SKM-1 treated with dmso at 0.1 percent for 144 hours (cell line): ENCODE data around the gene ASCC2.
"Not testable (repeated sequence)": the region's sequence is repeated elsewhere in the genome, so short reads cannot be mapped to it uniquely, and the experiment has no call there.

Source experiments
- DNase-seq: peaks from one replicate; lab custom pipeline; 2025; ENCODE audit not compliant: unreplicated experiment; lab: John Stamatoyannopoulos, UW

ASCC2 gene

GRCh38 chr22:29856496-29856895 lies 18.4 kb upstream of the ASCC2 start:
- DNase-seq = no peak

- no peak for DNase-seq
Observed at GRCh38 chr22:29855611-29856181, 17.6 kb upstream of the ASCC2 start.

- DNase-seq = no peak
Observed at GRCh38 chr22:29854432-29854831, 16.4 kb upstream of the ASCC2 start.

- DNase-seq = no peak
Observed at GRCh38 chr22:29848111-29848510, 10.0 kb upstream of the ASCC2 start.

- DNase-seq = no peak
Observed at GRCh38 chr22:29846290-29846689, 8.2 kb upstream of the ASCC2 start.

- no peak for DNase-seq
Observed at GRCh38 chr22:29842740-29843139, 4.7 kb upstream of the ASCC2 start.

- DNase-seq = no peak
Observed at GRCh38 chr22:29842172-29842571, 4.1 kb upstream of the ASCC2 start.

GRCh38 chr22:29840498-29840897 lies 2.4 kb upstream of the ASCC2 start:
- no peak for DNase-seq

GRCh38 chr22:29839039-29839438 lies 965 bp upstream of the ASCC2 start:
- DNase-seq = no peak

GRCh38 chr22:29838599-29838956 lies 504 bp upstream of the ASCC2 start:
- no peak for DNase-seq

GRCh38 chr22:29836791-29837370 lies 1.2 kb downstream of the ASCC2 start:
- DNase-seq = not testable (repeated sequence)

GRCh38 chr22:29834046-29834445 lies 4.0 kb downstream of the ASCC2 start:
- DNase-seq = no peak

GRCh38 chr22:29833392-29833965 lies 4.6 kb downstream of the ASCC2 start:
- DNase-seq = no peak

GRCh38 chr22:29831958-29832357 lies 6.1 kb downstream of the ASCC2 start:
- DNase-seq = no peak

GRCh38 chr22:29831186-29831921 lies 6.7 kb downstream of the ASCC2 start:
- DNase-seq = no peak

- DNase-seq = no peak
Observed at GRCh38 chr22:29830585-29830984, 7.5 kb downstream of the ASCC2 start.

- not testable (repeated sequence) for DNase-seq
Observed at GRCh38 chr22:29827726-29828125, 10.3 kb downstream of the ASCC2 start.

- DNase-seq = no peak
Observed at GRCh38 chr22:29827091-29827490, 11.0 kb downstream of the ASCC2 start.

- DNase-seq = no peak
Observed at GRCh38 chr22:29825578-29825977, 12.5 kb downstream of the ASCC2 start.

GRCh38 chr22:29824677-29825076 lies 13.4 kb downstream of the ASCC2 start:
- no peak for DNase-seq

GRCh38 chr22:29821291-29822016 lies 16.6 kb downstream of the ASCC2 start:
- DNase-seq = peak; percentile 77

GRCh38 chr22:29820961-29821290 lies 17.1 kb downstream of the ASCC2 start:
- DNase-seq = no peak
